Erythroblast (primary cell): ENCODE measurements around the gene CD33.

Experiments used
- DNase-seq, 2 experiments: peaks; one replicate each; lab custom pipeline; 2025; lab: John Stamatoyannopoulos, UW
- GATA1 ChIP-seq: IDR thresholded peaks from 2 replicates; pipeline ENCODE4 v1.6.1; 2011; ENCODE audit warnings: low read depth, mild to moderate bottlenecking, control low read depth, low read length, moderate library complexity
- POLR2A ChIP-seq: IDR thresholded peaks from 2 replicates; pipeline ENCODE4 v1.6.1; 2011; ENCODE audit warnings: mild to moderate bottlenecking, low read length

The CD33 gene

DNA sequence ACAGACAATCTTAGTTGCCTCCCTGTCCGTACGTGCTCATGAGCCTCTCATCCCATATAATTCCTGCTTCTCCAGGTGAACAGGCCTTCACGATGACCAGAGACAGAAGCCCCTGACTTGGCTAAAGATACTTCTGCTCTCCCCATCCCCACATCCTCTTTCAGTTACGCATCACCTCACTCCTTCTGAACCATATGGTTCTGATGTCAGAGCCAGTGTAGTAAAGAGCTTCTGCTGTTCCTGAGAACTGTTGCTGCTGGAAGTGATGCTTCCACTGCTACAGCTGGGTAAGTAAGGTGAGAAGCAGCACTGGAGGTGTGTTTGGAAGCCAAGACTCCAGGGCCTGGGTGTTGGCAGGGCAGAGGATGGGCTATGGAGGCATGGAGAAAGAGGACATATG lies 38.9 kb downstream of the CD33 start:
- no peak for DNase-seq
- TF ChIP-seq GATA1 (no peak), POLR2A (no peak)

DNA sequence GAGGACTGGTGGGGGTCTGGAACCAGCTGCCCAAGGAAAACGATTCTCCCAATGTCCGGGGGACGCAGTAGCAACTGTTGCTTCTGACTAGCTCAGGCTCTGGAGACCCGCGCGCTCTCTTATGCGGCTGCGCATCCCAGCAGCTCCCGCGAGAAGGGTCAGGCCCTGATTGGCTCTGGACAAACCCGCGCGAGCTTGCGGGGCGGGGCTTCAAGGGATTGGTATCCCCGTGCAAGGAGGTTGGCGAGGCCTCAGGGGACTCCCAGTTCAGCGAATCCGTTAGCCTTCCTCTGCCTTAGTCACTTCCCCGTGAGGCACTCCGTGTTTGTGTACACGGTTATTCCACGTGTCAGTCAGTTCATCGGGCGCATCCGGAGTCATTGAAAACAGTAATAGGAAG lies 46.2 kb downstream of the CD33 start:
- DNase-seq = no peak
- no peak for TF ChIP-seq GATA1
- no peak for TF ChIP-seq POLR2A

DNA sequence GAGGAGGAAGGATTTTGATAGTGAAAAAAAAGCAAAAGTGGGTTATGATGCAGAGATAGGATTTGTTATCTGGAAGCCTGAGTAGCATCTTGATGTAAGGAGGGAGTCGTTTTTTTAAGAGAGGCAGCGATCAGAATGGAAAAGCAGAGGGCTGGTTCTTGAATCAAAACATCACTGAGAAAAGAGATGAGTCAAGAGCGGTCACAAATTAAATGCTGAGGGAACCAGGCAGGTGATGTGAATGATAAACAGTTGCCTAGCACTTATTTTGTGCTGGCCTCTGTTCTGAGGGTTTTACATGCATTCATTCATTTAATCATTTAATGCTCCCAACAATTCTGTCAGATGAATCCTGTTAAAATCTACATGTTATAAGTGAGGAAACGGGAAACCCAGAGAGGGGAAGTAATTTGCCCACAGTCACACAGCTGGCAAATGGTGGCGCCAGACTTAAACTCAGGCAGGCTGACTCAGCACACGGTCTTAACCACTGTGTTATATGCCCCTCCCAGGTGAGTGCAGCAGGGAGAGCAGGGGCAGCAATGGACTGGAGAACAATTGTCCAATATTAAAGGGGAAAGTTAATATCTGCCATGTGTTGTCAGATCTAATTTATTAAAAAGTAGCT lies 47.4 kb downstream of the CD33 start:
- TF ChIP-seq GATA1 (no peak), POLR2A (no peak)
- DNase-seq = no peak

DNA sequence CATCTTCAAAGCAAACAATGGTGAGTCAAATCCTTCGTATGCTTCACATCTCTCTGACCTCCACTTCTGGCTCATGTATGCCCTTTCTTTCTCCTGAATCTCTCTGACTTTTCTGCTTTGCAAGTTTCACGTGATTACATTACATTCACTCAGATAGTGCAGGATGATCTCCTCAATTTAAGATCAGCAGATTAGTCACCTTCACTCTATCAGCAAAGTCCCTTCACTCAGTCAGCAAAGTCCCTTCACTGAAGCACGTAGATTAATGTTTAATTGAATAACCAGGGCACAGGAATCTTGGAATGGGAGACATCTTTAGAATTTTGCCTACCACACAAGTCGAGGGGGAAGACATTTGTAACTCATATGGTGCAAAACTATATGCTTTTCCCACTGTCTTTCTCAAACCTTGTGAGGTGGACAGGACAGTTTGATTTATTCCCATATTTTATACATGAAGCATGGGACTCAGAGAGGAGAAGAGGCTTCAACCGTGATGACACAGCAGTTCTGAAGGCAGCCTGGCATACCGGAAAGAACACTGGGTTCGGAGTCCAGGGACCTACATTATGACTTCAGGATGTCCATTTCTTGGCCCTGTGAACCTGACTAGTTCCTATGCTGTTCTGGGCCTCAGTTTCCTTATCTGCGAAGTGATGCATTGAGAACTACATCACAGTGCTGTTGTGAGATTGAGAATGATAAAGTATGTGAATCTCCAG lies 49.3 kb downstream of the CD33 start:
- DNase-seq = no peak
- no peak for TF ChIP-seq GATA1

DNA sequence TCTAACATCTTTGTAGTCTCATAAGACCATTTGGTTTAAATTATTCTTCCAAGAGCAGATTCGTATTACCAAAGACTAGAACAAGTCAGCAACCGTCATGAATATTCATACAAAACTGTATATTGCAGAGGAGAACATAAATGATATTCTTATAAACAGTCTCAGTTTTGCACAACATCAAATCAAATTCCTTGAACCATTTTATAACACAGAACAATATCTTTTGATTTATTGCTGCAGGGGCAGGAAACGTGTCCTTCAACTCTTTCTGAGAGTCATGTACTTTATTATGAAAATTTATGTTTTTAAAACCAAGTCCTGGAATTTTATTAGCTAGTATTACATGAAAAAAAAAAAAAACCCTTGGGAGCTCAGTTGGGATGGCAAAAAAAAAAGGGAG lies 52.2 kb downstream of the CD33 start:
- TF ChIP-seq GATA1 (no peak), POLR2A (no peak)
- DNase-seq = no peak

DNA sequence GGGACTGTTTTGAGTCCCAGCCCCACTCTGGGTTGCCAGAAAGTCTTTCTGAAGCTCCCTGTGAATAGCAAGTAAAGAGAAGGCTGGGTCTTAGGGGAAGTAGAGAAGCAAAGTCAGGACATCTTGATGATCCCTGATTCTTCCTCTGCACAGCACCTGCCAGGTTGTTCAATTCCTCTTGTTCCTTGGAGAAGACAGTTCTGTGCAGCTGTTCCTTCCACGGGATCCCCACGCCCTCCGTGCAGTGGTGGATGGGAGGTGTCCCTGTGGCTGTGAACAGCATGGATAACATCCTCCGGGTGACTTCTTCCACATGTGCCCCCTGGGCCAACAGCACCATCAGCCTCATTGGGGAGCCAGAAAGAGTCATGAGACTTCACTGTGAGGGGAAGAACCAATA lies 57.5 kb downstream of the CD33 start:
- DNase-seq = no peak

DNA sequence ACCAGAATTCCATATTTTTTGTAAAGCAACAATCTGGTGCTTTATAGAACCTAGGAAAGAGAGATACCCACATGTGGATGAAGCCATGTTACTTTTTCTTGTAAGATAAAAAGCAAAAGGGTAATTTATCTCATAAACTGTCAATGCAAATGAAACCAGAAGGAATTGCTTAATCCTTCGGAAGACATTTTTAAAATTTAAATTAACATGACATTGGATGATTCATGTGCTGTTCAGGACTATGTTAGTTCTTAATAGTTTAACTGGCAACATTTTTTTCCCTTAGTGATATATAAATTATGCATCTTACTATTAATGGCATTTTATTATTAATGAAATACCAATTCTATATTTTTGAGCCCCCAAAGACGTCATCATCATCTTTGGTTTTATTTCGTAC lies 60.8 kb downstream of the CD33 start:
- TF ChIP-seq GATA1 (no peak), POLR2A (no peak)
- DNase-seq = no peak

More for the DNA sequence above, 57.5 kb downstream of the CD33 start:
- TF ChIP-seq GATA1 (no peak), POLR2A (no peak)
